A549 (cell line): Measurements from ENCODE around the gene HNMT. TPM values are rescaled to one million over a fixed set of nuclear protein-coding genes. Genes with fewer than 3 reads are reported as not detected.
A peak's percentile ranks its signal among the peaks of the same experiment; 100 is the strongest.

Experiments
- ATAC-seq, 2 experiments: fragments of 200-7000 bp in 1 of 2; fragments of >200 bp in 1 of 2; cut with Nextera tagmentation in 1 of 2; cut with Tn5 transposase in 1 of 2; 3 replicates each; pipeline versions ENCODE4 v1.8.0 to v1.9.1; 2018 to 2020; ENCODE audit warnings: mild to moderate bottlenecking in 1 of 2, moderate library complexity in 1 of 2
- CTCF ChIA-PET: fragments of 300-600 bp; sonication (Branson Sonifier 250); formaldehyde crosslinking; extraction: SDS; loops from one replicate; lab custom pipeline; 2021; ENCODE audit warnings: antibody characterized with exemption, inconsistent platforms; lab: Yijun Ruan, JAX
- POLR2A ChIA-PET: fragments of 350-600 bp; formaldehyde crosslinking; extraction: SDS; loops from one replicate; lab custom pipeline; 2021; ENCODE audit warnings: antibody characterized with exemption, inconsistent platforms; lab: Yijun Ruan, JAX
- DNase-seq, 2 experiments: peaks; one replicate each; pipeline versions ENCODE4 v3.0.0 to v3.0.0-alpha.2; 2011 to 2016; ENCODE audit warnings: low read depth in 1 of 2, low spot score in 1 of 2
- FAIRE-seq: peaks from 2 replicates; lab custom pipeline; 2011; peaks lifted over from hg19 to GRCh38; lab: Jason Lieb, UNC
- H3K27ac ChIP-seq, 2 experiments: fragments of >200 bp; sonication (Bioruptor Twin); formaldehyde crosslinking; 3 replicates each; pipeline ENCODE4 v1.5.1; 2016 to 2017
- H3K4me1 ChIP-seq: fragments of >200 bp; sonication (Bioruptor Twin); formaldehyde crosslinking; 3 replicates; pipeline ENCODE4 v1.6.1; 2016
- H3K4me2 ChIP-seq: fragments of >200 bp; sonication (Bioruptor Twin); formaldehyde crosslinking; 3 replicates; pipeline ENCODE4 v1.6.1; 2016
- H3K4me3 ChIP-seq: fragments of >200 bp; sonication (Bioruptor Twin); formaldehyde crosslinking; 3 replicates; pipeline ENCODE4 v1.5.1; 2016
- H3K9me3 ChIP-seq: fragments of >200 bp; sonication (Bioruptor Twin); formaldehyde crosslinking; 3 replicates; pipeline ENCODE4 v1.6.1; 2016
- ATOH8 ChIP-seq: fragments of 250-450 bp; sonication (Bioruptor Pico); IDR thresholded peaks from 2 replicates; pipeline ENCODE4 v1.5.0; 2020; ENCODE audit warnings: low read depth, mild to moderate bottlenecking, moderate library complexity
- CBX2 ChIP-seq: fragments of 200-600 bp; sonication (generic); IDR thresholded peaks from 2 replicates; pipeline ENCODE4 v1.6.1; 2016; ENCODE audit warnings: low read depth, mild to moderate bottlenecking, borderline replicate concordance
- CBX8 ChIP-seq: fragments of 200-600 bp; sonication (generic); IDR thresholded peaks from 2 replicates; pipeline ENCODE4 v1.6.1; 2016
- EHF ChIP-seq: fragments of 250-450 bp; sonication (Bioruptor Pico); IDR thresholded peaks from 2 replicates; pipeline ENCODE4 v1.5.0; 2020; ENCODE audit warnings: mild to moderate bottlenecking
- EP300 ChIP-seq, 2 experiments: fragments of >200 bp; sonication (Bioruptor Twin); formaldehyde crosslinking; IDR thresholded peaks; 2 replicates in 1 of 2; 3 replicates in 1 of 2; pipeline ENCODE4 v1.6.1; 2016 to 2017
- FOSL2 ChIP-seq, 2 experiments: fragments of 450-650 bp in 1 of 2; fragments of >200 bp in 1 of 2; sonication (Bioruptor Twin) in 1 of 2; formaldehyde crosslinking; IDR thresholded peaks; 2 replicates each; pipeline versions ENCODE4 v1.5.0 to v1.6.1; 2016 to 2020; ENCODE audit warnings: mild to moderate bottlenecking in 1 of 2, moderate library complexity in 1 of 2
- GATA3 ChIP-seq: IDR thresholded peaks from 2 replicates; pipeline ENCODE4 v1.6.1; 2012; ENCODE audit warnings: borderline replicate concordance
- HES2 ChIP-seq: fragments of >200 bp; sonication (Bioruptor Twin); formaldehyde crosslinking; IDR thresholded peaks from 2 replicates; pipeline ENCODE4 v1.6.1; 2016
- HEYL ChIP-seq: fragments of 250-450 bp; sonication (Bioruptor Pico); IDR thresholded peaks from 2 replicates; pipeline ENCODE4 v1.8.0; 2021; ENCODE audit warnings: mild to moderate bottlenecking, moderate library complexity
- HOXA7 ChIP-seq: fragments of 250-450 bp; sonication (Bioruptor Pico); IDR thresholded peaks from 2 replicates; pipeline ENCODE4 v1.5.0; 2020; ENCODE audit warnings: mild to moderate bottlenecking, moderate library complexity
- JUN ChIP-seq, 2 experiments: fragments of >200 bp; sonication (Bioruptor Twin); formaldehyde crosslinking; IDR thresholded peaks; 2 replicates in 1 of 2; 3 replicates in 1 of 2; pipeline ENCODE4 v1.6.1; 2016 to 2017
- JUNB ChIP-seq: fragments of >200 bp; sonication (Bioruptor Twin); formaldehyde crosslinking; IDR thresholded peaks from 2 replicates; pipeline ENCODE4 v1.6.1; 2016
- KDM1A ChIP-seq: fragments of 200-600 bp; sonication (generic); IDR thresholded peaks from 2 replicates; pipeline ENCODE4 v1.6.1; 2016; ENCODE audit warnings: low read depth, mild to moderate bottlenecking
- MAFK ChIP-seq: fragments of 450-650 bp; IDR thresholded peaks from 2 replicates; pipeline ENCODE4 v1.6.1; 2014; ENCODE audit not compliant: partially characterized antibody
- MAX ChIP-seq: IDR thresholded peaks from 2 replicates; pipeline ENCODE4 v1.6.1; 2012
- MAZ ChIP-seq: fragments of 150-350 bp; IDR thresholded peaks from 2 replicates; pipeline ENCODE4 v1.6.1; 2014; ENCODE audit warnings: antibody characterized with exemption, low read depth, low read length, borderline replicate concordance
- MYC ChIP-seq: IDR thresholded peaks from 2 replicates; pipeline ENCODE4 v1.6.1; 2012; ENCODE audit warnings: mild to moderate bottlenecking, inconsistent platforms, low read length, improper control_type of control experiment, borderline replicate concordance
- NR3C1 ChIP-seq: fragments of >200 bp; sonication (Bioruptor Twin); formaldehyde crosslinking; IDR thresholded peaks from 3 replicates; pipeline ENCODE4 v1.6.1; 2017
- POLR2A ChIP-seq: IDR thresholded peaks from 2 replicates; pipeline ENCODE4 v1.6.1; 2012; ENCODE audit warnings: mild to moderate bottlenecking, low read length
- POLR2AphosphoS2 ChIP-seq: conservative IDR thresholded peaks from 2 replicates; pipeline ENCODE4 v1.6.1; 2012; ENCODE audit warnings: low read length, improper control_type of control experiment, inconsistent platforms
- RARB ChIP-seq: fragments of 250-450 bp; sonication (Bioruptor Pico); IDR thresholded peaks from 2 replicates; pipeline ENCODE4 v1.8.0; 2021; ENCODE audit warnings: mild to moderate bottlenecking, moderate library complexity
- REST ChIP-seq: fragments of 200-600 bp; sonication (generic); IDR thresholded peaks from 2 replicates; pipeline ENCODE4 v1.6.1; 2016; ENCODE audit warnings: antibody characterized with exemption, mild to moderate bottlenecking, moderate library complexity
- SMC3 ChIP-seq: fragments of >200 bp; sonication (Bioruptor Twin); formaldehyde crosslinking; IDR thresholded peaks from 3 replicates; pipeline ENCODE4 v1.6.1; 2018; ENCODE audit warnings: inconsistent platforms
- SREBF2 ChIP-seq: fragments of 450-650 bp; IDR thresholded peaks from 2 replicates; pipeline ENCODE4 v1.6.1; 2014; ENCODE audit warnings: mild to moderate bottlenecking, moderate library complexity
- TFCP2L1 ChIP-seq: fragments of 250-450 bp; sonication (Bioruptor Pico); IDR thresholded peaks from 2 replicates; pipeline ENCODE4 v1.5.0; 2021; ENCODE audit warnings: mild to moderate bottlenecking
- ZC3H11A ChIP-seq: fragments of 450-650 bp; IDR thresholded peaks from 2 replicates; pipeline ENCODE4 v1.6.1; 2014; ENCODE audit warnings: antibody characterized with exemption, mild to moderate bottlenecking
- ZSCAN20 ChIP-seq: fragments of 250-450 bp; sonication (Bioruptor Pico); IDR thresholded peaks from 2 replicates; pipeline ENCODE4 v1.8.0; 2022; ENCODE audit warnings: mild to moderate bottlenecking, moderate library complexity
- WGBS: methylation state at CpG from one replicate; pipeline ENCODE4 v1.1.6; 2017; ENCODE audit errors: missing lambda C conversion rate; 5-methylcytosine and 5-hydroxymethylcytosine counted together
- polyA plus RNA-seq, 4 experiments: library from polyadenylated mRNA; depleted of rRNA in 3 of 4; stranded (reverse); fragments of >200 nt; fragmentation: RNase III in 1 of 4; extraction: RNeasy Plus Mini Kit Qiagen cat#74134 plus additional on column Dnase treatment in 1 of 4; gene quantifications; 2 replicates in 3 of 4; 3 replicates in 1 of 4; pipeline ENCODE4 v1.2.3, GENCODE V29; 2011 to 2017

The HNMT gene
- polyA plus RNA-seq, 2 of the 4 experiments (the other 2 are of a cell fraction): 1.5 to 5.5 TPM

GRCh38 chr2:137928547-137929518 lies 35.4 kb upstream of the HNMT start (continued):
- TF ChIP-seq JUNB: 0 out of 2 replicates have a peak, but pooled peaks have one; percentile 16
- TF ChIP-seq CBX2: no peak
- no peak for TF ChIP-seq SREBF2
- TF ChIP-seq SMC3: no peak
- TF ChIP-seq EHF (CRISPR knock-in tag): no peak
- no peak for TF ChIP-seq HES2
- no peak for TF ChIP-seq EP300 (IDR thresholded peaks at IDR 0.05)
- no peak for TF ChIP-seq JUN (IDR thresholded peaks at IDR 0.05)
- TF ChIP-seq MAFK: no peak
- TF ChIP-seq FOSL2 (IDR thresholded peaks at IDR 0.05): no peak
- peak; percentile 42; the same call in 1 of the 2 replicates for TF ChIP-seq FOSL2 (CRISPR knock-in tag; IDR thresholded peaks at IDR 0.05)
- 0 out of 2 replicates have a peak, but pooled peaks have one; percentile 17 for TF ChIP-seq MAX
- TF ChIP-seq CBX8: no peak

- peaks cover 22% of the 10 kb centered on the region for H3K4me1 ChIP-seq
- no peak; a peak in 1 of 6 replicates for ATAC-seq
- POLR2A ChIA-PET: no interaction called here
- WGBS: 91% methylated on average over 2 of the region's 2 CpGs
- TF ChIP-seq ATOH8 (CRISPR knock-in tag): no peak
- TF ChIP-seq GATA3: no peak
- no peak for TF ChIP-seq MYC
- TF ChIP-seq REST: no peak
- TF ChIP-seq POLR2A: no peak
- no peak for TF ChIP-seq HOXA7 (CRISPR knock-in tag)
- no peak for TF ChIP-seq SMC3
- no peak for TF ChIP-seq KDM1A
- TF ChIP-seq JUN (IDR thresholded peaks at IDR 0.05): no peak
- no peak for TF ChIP-seq HEYL
- no peak for TF ChIP-seq ZC3H11A
- no peak for TF ChIP-seq ZSCAN20 (CRISPR knock-in tag)
- TF ChIP-seq MAX: no peak
- TF ChIP-seq TFCP2L1 (CRISPR knock-in tag): no peak
- TF ChIP-seq NR3C1: no peak
- no peak for TF ChIP-seq RARB (CRISPR knock-in tag)
- no peak for TF ChIP-seq MAZ
- no peak for TF ChIP-seq POLR2AphosphoS2
- TF ChIP-seq, all 56 proteins: peak for 0
- H3K9me3 ChIP-seq: no peaks in the 10 kb centered on the region
- DNase-seq (no peak), FAIRE-seq (no peak)
- CTCF ChIA-PET: interaction anchor here (0.6 to 2.2 kb wide), 3 partner anchors 8 to 446 kb away, joined by 3 to 6 read pairs (median 4); no protein-coding TSS in a partner anchor
- H3K4me2 ChIP-seq: peak overlapping the region; percentile 44
- H3K27ac ChIP-seq: peak overlapping the region; percentile 18 to 46; a peak in 2 of 6 replicates
- no peak overlapping the region for H3K4me3 ChIP-seq
These were observed 34.8 kb upstream of the HNMT start for GRCh38 chr2:137929519-137929916.
